ENCODE results near the gene TSGA10.
"Not testable (repeated sequence)": the region's sequence is repeated elsewhere in the genome, so short reads cannot be mapped to it uniquely, and the experiment has no call there.

TSGA10 gene, protein sequence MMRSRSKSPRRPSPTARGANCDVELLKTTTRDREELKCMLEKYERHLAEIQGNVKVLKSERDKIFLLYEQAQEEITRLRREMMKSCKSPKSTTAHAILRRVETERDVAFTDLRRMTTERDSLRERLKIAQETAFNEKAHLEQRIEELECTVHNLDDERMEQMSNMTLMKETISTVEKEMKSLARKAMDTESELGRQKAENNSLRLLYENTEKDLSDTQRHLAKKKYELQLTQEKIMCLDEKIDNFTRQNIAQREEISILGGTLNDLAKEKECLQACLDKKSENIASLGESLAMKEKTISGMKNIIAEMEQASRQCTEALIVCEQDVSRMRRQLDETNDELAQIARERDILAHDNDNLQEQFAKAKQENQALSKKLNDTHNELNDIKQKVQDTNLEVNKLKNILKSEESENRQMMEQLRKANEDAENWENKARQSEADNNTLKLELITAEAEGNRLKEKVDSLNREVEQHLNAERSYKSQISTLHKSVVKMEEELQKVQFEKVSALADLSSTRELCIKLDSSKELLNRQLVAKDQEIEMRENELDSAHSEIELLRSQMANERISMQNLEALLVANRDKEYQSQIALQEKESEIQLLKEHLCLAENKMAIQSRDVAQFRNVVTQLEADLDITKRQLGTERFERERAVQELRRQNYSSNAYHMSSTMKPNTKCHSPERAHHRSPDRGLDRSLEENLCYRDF

DNA sequence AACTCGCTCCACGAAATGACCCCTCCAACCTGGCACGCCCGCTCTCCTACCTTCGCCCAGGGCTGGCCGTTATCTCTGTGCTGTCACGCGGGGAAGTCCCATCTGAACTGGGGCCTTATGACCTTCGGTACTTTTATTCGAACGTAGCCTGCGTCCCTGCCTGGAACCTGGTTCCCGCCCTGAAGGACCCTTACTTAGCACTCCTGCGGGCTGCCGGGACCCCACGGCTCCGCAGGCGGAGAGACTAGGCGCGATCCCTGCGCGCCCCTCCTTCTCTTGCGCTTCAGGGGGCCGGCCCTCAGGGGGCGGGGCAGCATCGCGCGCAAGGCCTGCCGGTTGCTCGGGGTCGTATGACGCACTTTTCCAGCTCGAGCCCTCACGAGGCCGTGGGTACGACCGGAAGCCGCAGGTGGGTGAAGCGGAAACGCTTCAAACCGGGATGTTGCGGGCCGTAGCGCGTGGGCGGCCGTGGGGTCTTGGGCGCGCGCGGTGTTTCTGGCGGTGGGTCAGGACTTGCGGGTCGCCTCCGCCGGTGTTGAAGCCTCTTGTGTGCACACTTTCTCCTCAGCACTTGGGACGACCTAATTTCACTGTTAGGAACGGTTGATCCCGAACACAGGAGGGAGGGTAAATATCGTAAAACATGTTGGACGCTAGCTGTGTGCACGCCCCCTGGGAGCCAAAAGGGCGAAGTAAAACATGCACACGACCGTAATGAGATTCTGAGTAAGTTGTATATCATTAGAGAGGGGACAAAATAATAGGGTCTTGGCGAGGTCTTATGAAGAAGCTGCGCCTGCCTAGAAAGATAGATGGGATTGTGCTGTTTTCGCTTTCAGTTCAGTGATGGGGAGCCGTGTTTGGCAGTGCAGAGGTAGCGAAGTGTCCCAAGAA, at the start of gene TSGA10, which contains the start of gene LIPT1:
TSS of gene TSGA10 (minus strand) at position 300 of the 894 bp plus-strand sequence. CDS start 45,503 bp downstream, outside the sequence.
TSS of gene LIPT1 (plus strand) at position 325 of the 894 bp plus-strand sequence. CDS start 6,991 bp downstream, outside the sequence.
- TF ChIP-seq, protein P1, sequence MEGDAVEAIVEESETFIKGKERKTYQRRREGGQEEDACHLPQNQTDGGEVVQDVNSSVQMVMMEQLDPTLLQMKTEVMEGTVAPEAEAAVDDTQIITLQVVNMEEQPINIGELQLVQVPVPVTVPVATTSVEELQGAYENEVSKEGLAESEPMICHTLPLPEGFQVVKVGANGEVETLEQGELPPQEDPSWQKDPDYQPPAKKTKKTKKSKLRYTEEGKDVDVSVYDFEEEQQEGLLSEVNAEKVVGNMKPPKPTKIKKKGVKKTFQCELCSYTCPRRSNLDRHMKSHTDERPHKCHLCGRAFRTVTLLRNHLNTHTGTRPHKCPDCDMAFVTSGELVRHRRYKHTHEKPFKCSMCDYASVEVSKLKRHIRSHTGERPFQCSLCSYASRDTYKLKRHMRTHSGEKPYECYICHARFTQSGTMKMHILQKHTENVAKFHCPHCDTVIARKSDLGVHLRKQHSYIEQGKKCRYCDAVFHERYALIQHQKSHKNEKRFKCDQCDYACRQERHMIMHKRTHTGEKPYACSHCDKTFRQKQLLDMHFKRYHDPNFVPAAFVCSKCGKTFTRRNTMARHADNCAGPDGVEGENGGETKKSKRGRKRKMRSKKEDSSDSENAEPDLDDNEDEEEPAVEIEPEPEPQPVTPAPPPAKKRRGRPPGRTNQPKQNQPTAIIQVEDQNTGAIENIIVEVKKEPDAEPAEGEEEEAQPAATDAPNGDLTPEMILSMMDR (IDR thresholded peaks at IDR 0.05; ENCODE audit: control extremely low read depth, extremely low read depth, low read depth, missing control alignments), result no peak
- ChIA-PET CTCF (interaction anchor here (0.7 to 5.0 kb wide), 3 partner anchors 12 to 182 kb away, joined by 3 to 26 read pairs (median 5); partner anchors contain the start of genes C2orf15 and EIF5B), POLR2A (interaction anchor here (1.0 kb wide), 1 partner anchor 14 kb away, joined by 6 read pairs; no protein-coding TSS in a partner anchor)
- peak; percentile 95 for DNase-seq (ENCODE audit: extremely low spot score)

DNA sequence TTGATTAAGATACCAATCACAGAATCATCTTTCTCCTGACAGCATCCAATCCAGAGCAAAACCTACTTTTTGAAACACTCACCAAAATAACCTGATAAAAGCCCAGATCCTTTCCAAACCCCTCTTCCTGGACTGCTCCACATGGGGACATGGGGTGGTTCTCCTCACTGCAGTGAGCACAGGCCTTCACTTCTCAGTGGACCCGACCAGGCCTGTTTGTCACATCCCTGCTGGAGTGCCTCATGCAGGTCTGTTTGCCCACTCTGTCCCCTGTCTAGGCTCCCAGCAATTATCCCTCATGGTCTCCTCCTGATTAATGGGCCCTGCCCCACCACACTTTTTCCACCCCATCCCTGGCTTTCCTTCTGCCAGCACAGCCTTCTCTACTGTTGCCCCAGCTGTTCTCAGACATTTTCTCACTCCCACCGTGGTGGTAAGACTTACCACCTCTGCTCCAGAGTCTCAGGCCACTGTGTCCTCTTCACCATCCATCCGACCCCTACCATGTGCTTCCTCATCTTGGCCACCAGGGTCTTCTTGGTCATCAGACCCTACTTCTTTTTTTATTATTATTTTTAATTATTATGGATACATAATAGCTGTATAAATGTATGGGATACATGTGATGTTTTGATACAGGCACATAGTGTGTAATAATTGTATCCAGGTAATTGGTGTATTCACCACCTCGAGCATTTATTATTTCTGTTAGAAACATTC, 47.4 kb upstream of the TSGA10 start:
- ChIA-PET POLR2A (no interaction called here), CTCF (interaction anchor here (1.0 kb wide), 2 partner anchors 12 to 15 kb away, joined by 3 read pairs; no protein-coding TSS in a partner anchor)
- no peak for DNase-seq (ENCODE audit: extremely low spot score)
- TF ChIP-seq, protein P1 (IDR thresholded peaks at IDR 0.05; ENCODE audit: control extremely low read depth, extremely low read depth, low read depth, missing control alignments), result no peak

DNA sequence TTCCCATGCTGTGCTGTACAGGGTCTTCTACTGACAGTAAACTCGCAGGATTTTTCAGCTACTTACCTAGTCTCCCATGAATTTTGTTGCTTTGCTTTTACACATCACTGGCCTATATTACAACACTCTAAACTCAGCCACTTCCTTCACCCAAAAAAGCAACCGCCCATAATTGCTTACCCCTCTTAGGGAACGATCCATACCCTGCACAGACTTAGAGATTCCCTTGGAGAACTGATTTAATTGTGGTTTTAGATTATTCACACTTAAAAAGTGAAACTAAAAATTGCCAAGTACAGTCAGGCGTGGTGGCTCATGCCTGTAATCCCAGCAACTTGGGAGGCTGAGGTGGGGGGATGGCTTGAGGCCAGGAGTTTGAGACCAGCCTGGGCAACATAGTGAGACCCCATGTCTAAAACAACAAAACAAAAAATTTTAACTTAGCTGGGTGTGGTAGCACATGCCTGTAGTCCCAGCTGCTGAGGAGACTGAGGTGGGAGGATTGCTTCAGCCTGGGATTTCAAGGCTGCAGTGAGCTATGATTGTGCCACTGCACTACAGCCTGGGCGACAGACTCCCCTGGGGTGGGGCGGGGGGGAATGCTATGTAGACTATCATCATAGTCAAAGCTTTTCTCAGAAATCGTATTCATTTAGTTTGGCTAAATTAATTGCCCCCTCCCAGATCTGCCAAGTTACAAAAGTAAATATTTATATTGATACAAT, 45.5 kb upstream of the TSGA10 start:
- no peak for DNase-seq (ENCODE audit: extremely low spot score)
- TF ChIP-seq, protein P1 (IDR thresholded peaks at IDR 0.05; ENCODE audit: control extremely low read depth, extremely low read depth, low read depth, missing control alignments), result no peak
- ChIA-PET POLR2A (no interaction called here), CTCF (no interaction called here)

DNA sequence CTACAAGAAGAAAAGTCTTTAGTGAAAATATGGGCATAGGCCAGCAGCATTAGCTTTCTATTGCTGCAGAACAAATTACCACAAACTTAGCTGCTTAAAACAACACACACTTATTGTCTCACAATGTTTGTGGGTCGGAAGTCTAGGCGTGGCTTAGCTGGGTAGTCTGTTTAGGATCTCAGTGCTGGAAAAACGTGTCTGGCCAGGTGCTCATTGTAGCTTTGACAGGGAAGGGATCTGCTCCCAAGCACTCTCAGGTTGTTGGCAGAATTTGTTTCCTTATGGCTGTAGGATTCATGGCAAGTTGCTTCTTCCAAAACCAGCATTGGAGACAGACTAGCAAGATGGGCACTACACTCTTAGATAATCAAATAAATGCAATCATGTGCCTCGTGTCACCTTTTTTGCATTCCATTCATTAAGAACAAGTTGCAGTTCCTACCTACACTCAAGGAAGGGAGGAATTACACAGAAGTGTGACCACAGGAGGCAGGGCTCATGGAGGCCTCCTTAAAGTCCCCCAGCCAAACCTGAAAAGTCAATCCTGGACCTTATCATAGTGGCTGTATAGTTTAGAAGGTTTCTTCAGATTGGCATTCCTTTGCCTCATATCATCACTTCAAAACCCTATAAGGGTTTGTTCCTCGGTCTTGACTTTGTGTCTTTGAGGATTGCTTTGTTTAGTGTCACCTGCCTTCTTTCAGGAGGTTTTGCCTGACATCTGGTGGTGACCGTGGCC, 43.5 kb upstream of the TSGA10 start:
- ChIA-PET CTCF (no interaction called here), POLR2A (no interaction called here)
- TF ChIP-seq, protein P1 (IDR thresholded peaks at IDR 0.05; ENCODE audit: control extremely low read depth, extremely low read depth, low read depth, missing control alignments), result no peak
- DNase-seq (ENCODE audit: extremely low spot score), result no peak

DNA sequence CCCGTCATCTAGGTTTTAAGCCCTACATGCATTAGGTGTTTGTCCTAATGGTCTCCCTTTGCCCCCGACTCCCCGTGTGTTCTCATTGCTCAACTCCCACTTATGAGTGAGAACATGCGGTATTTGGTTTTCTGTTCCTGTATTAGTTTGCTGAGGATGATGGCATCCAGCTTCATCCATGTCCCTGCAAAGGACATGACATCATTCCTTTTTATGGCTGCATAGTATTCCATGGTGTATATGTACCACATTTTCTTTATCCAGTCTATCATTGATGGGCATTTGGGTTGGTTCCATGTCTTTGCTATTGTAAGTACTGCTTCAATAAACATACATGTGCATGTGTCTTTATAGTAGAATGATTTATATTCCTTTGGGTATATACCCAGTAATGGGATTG, 37.6 kb upstream of the TSGA10 start:
- DNase-seq (ENCODE audit: extremely low spot score); POLR2A ChIA-PET; CTCF ChIA-PET: not testable (repeated sequence)
